Mesenteric fat pad (tissue), 1 donor: Measurements from ENCODE around the gene KLHL36. TPM values are rescaled to one million over a fixed set of nuclear protein-coding genes. Genes with fewer than 3 reads are reported as not detected.
"Not testable (repeated sequence)": the region's sequence is repeated elsewhere in the genome, so short reads cannot be mapped to it uniquely, and the experiment has no call there.

Experiments used
- DNase-seq: peaks from one replicate; pipeline ENCODE4 v3.0.0-alpha.2; 2020; ENCODE audit warnings: low spot score
- total RNA-seq: library from RNA; stranded (reverse); fragmentation: NEBNext Ultra II Directional; extraction: Animal tissue kit (Norgen Biotek cat#: 25700); gene quantifications from one replicate; pipeline ENCODE4 v1.2.1, GENCODE V29; 2021
- donor health status: DM: yes; HTN: yes; CAD: no.

Gene KLHL36
- total RNA-seq, 1 donor from 2014 or later = 55.4 TPM

GRCh38 chr16:84690088-84690819, 41.9 kb downstream of the KLHL36 start:
- peak; percentile 16 for DNase-seq

- DNase-seq = no peak
These were observed 44.3 kb downstream of the KLHL36 start for GRCh38 chr16:84692451-84693214.

- not testable (repeated sequence) for DNase-seq
These were observed 45.6 kb downstream of the KLHL36 start for GRCh38 chr16:84693869-84694268.

- DNase-seq = no peak
These were observed 46.7 kb downstream of the KLHL36 start for GRCh38 chr16:84694980-84695379.

GRCh38 chr16:84699147-84699711, 50.9 kb downstream of the KLHL36 start:
- no peak for DNase-seq

GRCh38 chr16:84699712-84700445, 51.6 kb downstream of the KLHL36 start, which contains the start of gene USP10:
TSS of gene USP10 (plus strand) at chr16:84700000. CDS start at chr16:84700091, 91 bp downstream.
- peak; percentile 92 for DNase-seq

- DNase-seq = no peak
These were observed 52.4 kb downstream of the KLHL36 start for GRCh38 chr16:84700446-84701300.

- DNase-seq = no peak
These were observed 55.4 kb downstream of the KLHL36 start for GRCh38 chr16:84703681-84704080.

GRCh38 chr16:84704253-84704652, 55.9 kb downstream of the KLHL36 start:
- DNase-seq = no peak

- no peak for DNase-seq
These were observed 58.5 kb downstream of the KLHL36 start for GRCh38 chr16:84706856-84707255.

- no peak for DNase-seq
These were observed 61.3 kb downstream of the KLHL36 start for GRCh38 chr16:84709609-84710008.

GRCh38 chr16:84710686-84711085, 62.4 kb downstream of the KLHL36 start:
- no peak for DNase-seq

Other genes with a start within 250 kb of the KLHL36 start
- 11.5 TPM for gene MEAK7, start 143.9 kb upstream of the KLHL36 start, total RNA-seq
- 164 TPM for gene COTL1, start 30.4 kb upstream of the KLHL36 start, total RNA-seq
- 86.0 TPM for gene USP10, start 51.5 kb downstream of the KLHL36 start, total RNA-seq
- gene CRISPLD2, start 171.5 kb downstream of the KLHL36 start, total RNA-seq = 256 TPM